Natural killer cell (primary cell): ENCODE measurements around the gene TSHZ1. TPM values are rescaled to one million over a fixed set of nuclear protein-coding genes. Genes with fewer than 3 reads are reported as not detected.

Experiments used
- ATAC-seq, 3 donors: fragments of 150-1000 bp in 2 of 3; fragments of 200-7000 bp in 1 of 3; cut with Tn5 transposase; 1 replicate in 1 of 3; 2 replicates in 2 of 3; pipeline ENCODE4 v1.10.0; 2021; ENCODE audit warnings: mild to moderate bottlenecking in 2 of 3, moderate library complexity in 2 of 3
- DNase-seq, 2 donors: peaks; one replicate each; pipeline versions ENCODE4 v3.0.0 to v3.0.0-alpha.2; 2013 to 2021; ENCODE audit warnings: mixed read lengths in 1 of 2
- H3K27ac ChIP-seq: one replicate; pipeline ENCODE4 v1.5.1; 2013; ENCODE audit warnings: mild to moderate bottlenecking, low read length
- H3K27me3 ChIP-seq: one replicate; pipeline ENCODE4 v1.6.1; 2013; ENCODE audit warnings: low read length; ENCODE audit not compliant: control insufficient read depth, insufficient read depth
- H3K36me3 ChIP-seq: one replicate; pipeline ENCODE4 v1.6.1; 2013; ENCODE audit warnings: low read length; ENCODE audit not compliant: control insufficient read depth, insufficient read depth
- H3K4me1 ChIP-seq: one replicate; pipeline ENCODE4 v1.6.1; 2013; ENCODE audit warnings: low read length; ENCODE audit not compliant: control insufficient read depth, insufficient read depth
- H3K4me3 ChIP-seq: one replicate; pipeline ENCODE4 v1.5.1; 2013; ENCODE audit warnings: low read length
- H3K9me3 ChIP-seq: one replicate; pipeline ENCODE4 v1.6.1; 2013; ENCODE audit warnings: low read length; ENCODE audit not compliant: control insufficient read depth, insufficient read depth
- H3K27ac Mint-ChIP-seq, 2 donors: one replicate each; pipeline ENCODE4 v1.8.0; 2022; ENCODE audit warnings: mild to moderate bottlenecking in 2 of 2, mixed read lengths in 2 of 2, moderate library complexity in 1 of 2
- H3K27me3 Mint-ChIP-seq, 2 donors: one replicate each; pipeline ENCODE4 v1.8.0; 2022; ENCODE audit warnings: low read depth in 2 of 2, mixed read lengths in 2 of 2
- H3K36me3 Mint-ChIP-seq: one replicate; pipeline ENCODE4 v1.8.0; 2022; ENCODE audit warnings: mixed read lengths
- H3K4me1 Mint-ChIP-seq, 2 donors: one replicate each; pipeline ENCODE4 v1.8.0; 2022; ENCODE audit warnings: mixed read lengths in 2 of 2
- H3K4me3 Mint-ChIP-seq: one replicate; pipeline ENCODE4 v1.8.0; 2022; ENCODE audit warnings: mild to moderate bottlenecking, moderate library complexity, mixed read lengths
- H3K9me3 Mint-ChIP-seq, 2 donors: one replicate each; pipeline ENCODE4 v1.8.0; 2022; ENCODE audit warnings: mixed read lengths in 2 of 2
- WGBS: methylation state at CpG from one replicate; pipeline ENCODE4 v1.1.7; 2013; ENCODE audit warnings: missing lambda C conversion rate; ENCODE audit not compliant: insufficient coverage; 5-methylcytosine and 5-hydroxymethylcytosine counted together
- intact Hi-C: fragments of 100-400 bp; cut with micrococcal nuclease; formaldehyde crosslinking; loops from one replicate; pipeline ENCODE4 v1.14.2; 2022
- total RNA-seq, 4 donors: library from RNA; stranded (reverse); fragments of 120-200 nt in 1 of 4; gene quantifications; one replicate each; pipeline versions ENCODE4 v1.2.3 to v1.2.4, GENCODE V29; 2013 to 2022
- TF ChIP-seq, protein P1 (sequence below): fragments of 200-600 bp; IDR thresholded peaks from one replicate; pipeline ENCODE4 v1.8.0; 2022; ENCODE audit warnings: antibody characterized with exemption

The TSHZ1 gene
- total RNA-seq, 3 donors from 2014 or later (not counting 1 experiment from before 2014, with no cell fraction given), result 44.3 to 51.6 (median 44.8) TPM

DNA sequence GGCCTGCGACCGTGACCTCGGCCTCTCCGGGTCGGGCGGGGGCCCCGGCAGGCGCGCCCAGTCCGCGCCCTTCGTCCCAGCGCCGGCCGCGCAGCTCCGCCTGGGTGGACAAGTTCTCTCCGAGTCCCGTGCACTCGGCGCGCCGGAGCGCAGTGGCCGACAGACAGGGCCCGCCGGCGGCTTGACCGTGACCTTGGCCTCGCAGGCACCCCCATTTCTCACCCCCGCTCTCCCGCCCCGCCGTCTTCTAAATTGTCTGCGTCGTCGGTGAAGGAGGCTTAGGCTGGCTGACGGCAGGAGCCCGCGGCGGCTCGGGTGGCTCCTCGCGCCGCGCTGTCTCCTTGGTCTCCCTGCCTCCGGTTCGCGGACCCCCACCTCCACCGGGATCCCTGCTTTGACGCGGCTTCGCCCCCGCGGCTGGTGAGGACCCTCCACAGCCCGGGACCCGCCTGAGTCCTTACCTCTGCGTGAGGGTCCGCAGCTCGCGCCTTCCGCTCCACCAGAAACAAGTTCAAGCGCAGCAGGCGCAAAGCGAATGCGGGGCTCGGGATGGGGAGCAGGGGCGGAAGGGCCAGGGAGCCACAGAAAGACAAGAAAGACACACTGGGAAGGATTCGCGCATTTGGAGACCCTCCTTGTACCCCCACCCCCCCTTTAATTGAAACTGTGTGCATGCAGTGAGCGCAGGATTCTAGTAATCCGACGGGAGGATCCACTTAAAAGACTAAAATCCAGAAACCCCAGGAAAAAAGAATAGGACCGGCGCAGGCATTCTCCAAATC lies 5.7 kb upstream of the TSHZ1 start:
- peaks cover 3 to 12% of the 10 kb centered on the region in 2 donors for H3K27me3 Mint-ChIP-seq
- 34% methylated on average over 75 of the region's 75 CpGs for WGBS

GRCh38 chr18:75205514-75206132 lies 5.0 kb upstream of the TSHZ1 start:
- Histone ChIP-seq H3K4me1 (peaks cover 37% of the 10 kb centered on the region), H3K4me3 (no peak overlapping the region), H3K27me3 (peaks cover 3% of the 10 kb centered on the region), H3K9me3 (no peaks in the 10 kb centered on the region), H3K36me3 (peaks cover 4% of the 10 kb centered on the region), H3K27ac (no peak overlapping the region)
- ATAC-seq (no peak), DNase-seq (no peak)
- TF ChIP-seq, protein P1, sequence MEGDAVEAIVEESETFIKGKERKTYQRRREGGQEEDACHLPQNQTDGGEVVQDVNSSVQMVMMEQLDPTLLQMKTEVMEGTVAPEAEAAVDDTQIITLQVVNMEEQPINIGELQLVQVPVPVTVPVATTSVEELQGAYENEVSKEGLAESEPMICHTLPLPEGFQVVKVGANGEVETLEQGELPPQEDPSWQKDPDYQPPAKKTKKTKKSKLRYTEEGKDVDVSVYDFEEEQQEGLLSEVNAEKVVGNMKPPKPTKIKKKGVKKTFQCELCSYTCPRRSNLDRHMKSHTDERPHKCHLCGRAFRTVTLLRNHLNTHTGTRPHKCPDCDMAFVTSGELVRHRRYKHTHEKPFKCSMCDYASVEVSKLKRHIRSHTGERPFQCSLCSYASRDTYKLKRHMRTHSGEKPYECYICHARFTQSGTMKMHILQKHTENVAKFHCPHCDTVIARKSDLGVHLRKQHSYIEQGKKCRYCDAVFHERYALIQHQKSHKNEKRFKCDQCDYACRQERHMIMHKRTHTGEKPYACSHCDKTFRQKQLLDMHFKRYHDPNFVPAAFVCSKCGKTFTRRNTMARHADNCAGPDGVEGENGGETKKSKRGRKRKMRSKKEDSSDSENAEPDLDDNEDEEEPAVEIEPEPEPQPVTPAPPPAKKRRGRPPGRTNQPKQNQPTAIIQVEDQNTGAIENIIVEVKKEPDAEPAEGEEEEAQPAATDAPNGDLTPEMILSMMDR, result no peak
- peaks cover 3 to 12% of the 10 kb centered on the region in 2 donors for H3K27me3 Mint-ChIP-seq
- peaks cover 37 to 46% of the 10 kb centered on the region in 2 donors for H3K4me1 Mint-ChIP-seq
- no peaks in the 10 kb centered on the region for H3K9me3 Mint-ChIP-seq
- peaks cover 4% of the 10 kb centered on the region for H3K36me3 Mint-ChIP-seq
- intact Hi-C loops, result loop anchor here (10.0 kb wide), 1 partner anchor 159 kb away; no protein-coding TSS in a partner anchor
- peak overlapping the region in 1 of 2 donors; percentile 51 for H3K27ac Mint-ChIP-seq
- peak overlapping the region; percentile 82 for H3K4me3 Mint-ChIP-seq
- 83% methylated on average over 15 of the region's 16 CpGs for WGBS

More for the DNA sequence above, 5.7 kb upstream of the TSHZ1 start:
- H3K36me3 Mint-ChIP-seq, result peaks cover 2% of the 10 kb centered on the region
- no peak for ATAC-seq
- H3K4me1 Mint-ChIP-seq, result peaks cover 34 to 44% of the 10 kb centered on the region in 2 donors
- H3K9me3 Mint-ChIP-seq, result no peaks in the 10 kb centered on the region
- TF ChIP-seq, protein P1, result no peak
- peak overlapping the region; percentile 51 to 62 for H3K27ac Mint-ChIP-seq
- H3K4me3 ChIP-seq, result no peak overlapping the region
- H3K36me3 ChIP-seq, result peaks cover 10% of the 10 kb centered on the region
- no peak overlapping the region for H3K27ac ChIP-seq
- intact Hi-C loops, result loop anchor here (10.0 kb wide), 1 partner anchor 160 kb away; no protein-coding TSS in a partner anchor
- H3K4me3 Mint-ChIP-seq, result peak overlapping the region; percentile 82
- no peaks in the 10 kb centered on the region for H3K9me3 ChIP-seq
- peak; percentile 23 to 33 for DNase-seq
- H3K27me3 ChIP-seq, result peaks cover 3% of the 10 kb centered on the region
- H3K4me1 ChIP-seq, result peaks cover 34% of the 10 kb centered on the region

DNA sequence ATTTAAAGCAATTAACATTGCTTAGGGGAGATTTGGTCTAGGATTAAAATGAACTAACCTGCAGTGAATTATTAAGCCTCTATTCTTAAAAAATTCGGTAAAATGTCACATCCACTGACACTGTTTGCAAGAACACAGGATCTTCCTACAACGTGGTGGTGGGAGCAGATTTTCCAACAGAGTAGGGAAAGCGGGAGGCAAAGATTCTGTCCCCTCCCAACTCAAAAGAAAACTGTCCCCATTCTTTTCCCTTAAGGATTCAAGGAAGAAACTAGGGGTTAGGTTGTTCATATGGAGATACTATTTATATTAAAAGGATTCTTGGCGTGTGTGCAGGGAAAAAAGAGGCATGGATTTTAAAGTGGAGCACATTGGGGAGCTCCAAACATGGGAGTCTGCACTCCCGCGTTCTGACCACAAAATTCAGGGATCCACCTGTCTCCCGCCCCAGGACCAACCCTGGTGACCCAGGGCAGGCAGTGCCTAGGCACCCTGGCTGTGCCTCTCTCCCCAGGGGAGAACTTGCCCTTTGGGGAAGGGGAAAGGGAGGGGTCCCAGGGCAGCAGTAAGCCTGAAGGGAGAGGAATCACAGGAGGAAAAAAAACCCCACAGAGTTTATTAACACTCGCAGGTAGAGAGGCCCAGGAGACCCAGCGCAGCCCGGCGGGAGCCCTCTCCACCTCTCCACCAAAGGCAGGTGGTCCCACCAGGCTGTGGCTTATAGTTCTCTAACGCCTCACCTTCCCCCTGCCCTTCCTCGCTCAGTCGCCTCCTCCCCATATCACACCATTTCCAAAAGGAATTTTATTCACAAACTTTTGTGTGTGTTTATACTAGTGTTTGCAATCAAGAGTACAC lies 3.9 kb upstream of the TSHZ1 start:
- Histone ChIP-seq H3K4me3 (no peak overlapping the region), H3K9me3 (no peaks in the 10 kb centered on the region), H3K36me3 (peaks cover under 1% of the 10 kb centered on the region), H3K27me3 (peaks cover 3% of the 10 kb centered on the region), H3K27ac (no peak overlapping the region), H3K4me1 (peaks cover 37% of the 10 kb centered on the region)
- H3K9me3 Mint-ChIP-seq, result no peaks in the 10 kb centered on the region
- TF ChIP-seq, protein P1, result no peak
- peaks cover 42 to 51% of the 10 kb centered on the region in 2 donors for H3K4me1 Mint-ChIP-seq
- H3K27me3 Mint-ChIP-seq, result peaks cover 3 to 12% of the 10 kb centered on the region in 2 donors
- peak overlapping the region; percentile 97 for H3K4me3 Mint-ChIP-seq
- ATAC-seq, result no peak
- H3K27ac Mint-ChIP-seq, result peak overlapping the region; percentile 51 to 95
- H3K36me3 Mint-ChIP-seq, result peaks cover 7% of the 10 kb centered on the region
- no peak for DNase-seq
- intact Hi-C loops, result loop anchor here (10.0 kb wide), 1 partner anchor 158 kb away; no protein-coding TSS in a partner anchor
- 93% methylated on average over 12 of the region's 14 CpGs for WGBS
